Measurements from ENCODE around the gene PPP1R9A.

PPP1R9A gene

GRCh38 chr7:94908323-94909178, 1.2 kb downstream of the PPP1R9A start:
- no peak for DNase-seq (ENCODE audit: low read depth in 4 of 4, low spot score in 1 of 4)

GRCh38 chr7:94909179-94909466, 1.7 kb downstream of the PPP1R9A start:
- no peak for DNase-seq (ENCODE audit: low read depth in 4 of 4, low spot score in 1 of 4)

- DNase-seq (ENCODE audit: low read depth in 4 of 4, low spot score in 1 of 4) = no peak
Observed at GRCh38 chr7:94912085-94912484, 4.7 kb downstream of the PPP1R9A start.

GRCh38 chr7:94913391-94913790, 6.0 kb downstream of the PPP1R9A start:
- no peak for DNase-seq (ENCODE audit: low read depth in 4 of 4, low spot score in 1 of 4)

- no peak for DNase-seq (ENCODE audit: low read depth in 4 of 4, low spot score in 1 of 4)
Observed at GRCh38 chr7:94921911-94922310, 14.5 kb downstream of the PPP1R9A start.

GRCh38 chr7:94922457-94922856, 15.1 kb downstream of the PPP1R9A start:
- DNase-seq (ENCODE audit: low read depth in 4 of 4, low spot score in 1 of 4) = no peak

GRCh38 chr7:94923412-94923811, 16.0 kb downstream of the PPP1R9A start:
- DNase-seq (ENCODE audit: low read depth in 4 of 4, low spot score in 1 of 4) = no peak

- DNase-seq (ENCODE audit: low read depth in 4 of 4, low spot score in 1 of 4) = no peak
Observed at GRCh38 chr7:94928168-94928707, 20.8 kb downstream of the PPP1R9A start.

- no peak for DNase-seq (ENCODE audit: low read depth in 4 of 4, low spot score in 1 of 4)
Observed at GRCh38 chr7:94933256-94933990, 26.0 kb downstream of the PPP1R9A start.

- DNase-seq (ENCODE audit: low read depth in 4 of 4, low spot score in 1 of 4) = no peak
Observed at GRCh38 chr7:94939395-94939794, 32.0 kb downstream of the PPP1R9A start.

- DNase-seq (ENCODE audit: low read depth in 4 of 4, low spot score in 1 of 4) = no peak
Observed at GRCh38 chr7:94940241-94940640, 32.8 kb downstream of the PPP1R9A start.

- no peak for DNase-seq (ENCODE audit: low read depth in 4 of 4, low spot score in 1 of 4)
Observed at GRCh38 chr7:94941844-94942632, 34.6 kb downstream of the PPP1R9A start.

GRCh38 chr7:94943134-94943533, 35.7 kb downstream of the PPP1R9A start:
- DNase-seq (ENCODE audit: low read depth in 4 of 4, low spot score in 1 of 4) = no peak

- no peak for DNase-seq (ENCODE audit: low read depth in 4 of 4, low spot score in 1 of 4)
Observed at GRCh38 chr7:94949532-94949931, 42.1 kb downstream of the PPP1R9A start.

GRCh38 chr7:94955807-94956206, 48.4 kb downstream of the PPP1R9A start:
- no peak for DNase-seq (ENCODE audit: low read depth in 4 of 4, low spot score in 1 of 4)

GRCh38 chr7:94957061-94957460, 49.7 kb downstream of the PPP1R9A start:
- no peak for DNase-seq (ENCODE audit: low read depth in 4 of 4, low spot score in 1 of 4)

GRCh38 chr7:94962661-94963060, 55.3 kb downstream of the PPP1R9A start:
- DNase-seq (ENCODE audit: low read depth in 4 of 4, low spot score in 1 of 4) = no peak

- no peak for DNase-seq (ENCODE audit: low read depth in 4 of 4, low spot score in 1 of 4)
Observed at GRCh38 chr7:94969434-94970084, 62.2 kb downstream of the PPP1R9A start.

GRCh38 chr7:94970085-94970576, 62.7 kb downstream of the PPP1R9A start:
- no peak for DNase-seq (ENCODE audit: low read depth in 4 of 4, low spot score in 1 of 4)

- DNase-seq (ENCODE audit: low read depth in 4 of 4, low spot score in 1 of 4) = no peak
Observed at GRCh38 chr7:94971051-94971867, 63.9 kb downstream of the PPP1R9A start.

Data from stimulated activated CD4-positive, alpha-beta T cell treated with anti-CD3 and anti-CD28 coated beads, Interleukin-1b, Interleukin-23, amount 100 ng/mL, for 24 hours (primary cell).